ENCODE results near the gene KYNU. TPM values are rescaled to one million over a fixed set of nuclear protein-coding genes. Genes with fewer than 3 reads are reported as not detected.

KYNU gene
- total RNA-seq, 1 experiment from 2014 or later: 0.75 TPM

DNA sequence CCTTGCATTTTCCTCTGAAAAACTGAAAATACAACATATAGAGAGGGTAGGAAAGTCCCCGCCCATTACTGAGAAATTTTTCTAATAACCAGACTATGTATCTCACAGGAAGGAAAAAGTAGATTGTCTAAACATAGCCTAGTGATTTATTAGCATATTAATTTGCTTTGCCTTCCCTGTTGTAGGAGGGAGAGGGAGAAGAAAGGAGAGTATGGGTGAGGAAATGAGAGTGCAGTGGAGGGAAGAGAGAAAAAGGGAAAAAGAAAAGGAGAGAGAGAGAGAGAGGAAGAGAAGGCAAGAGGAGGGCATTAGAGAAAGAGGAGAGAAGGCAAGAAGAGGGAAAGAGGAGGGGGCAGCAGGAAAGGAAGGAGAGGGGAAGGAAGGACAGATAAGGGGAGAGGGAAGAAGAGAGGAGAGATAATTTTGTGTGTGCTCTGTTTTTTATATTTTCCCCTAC, 3.6 kb upstream of the KYNU start:
- H3K9me3 ChIP-seq (ENCODE audit: low read length): no peaks in the 10 kb centered on the region
- no peak overlapping the region for H2AFZ ChIP-seq (ENCODE audit: low read length)
- no peaks in the 10 kb centered on the region for H3K36me3 ChIP-seq (ENCODE audit: insufficient read depth, low read length)
- no peak overlapping the region for H3K4me2 ChIP-seq (ENCODE audit: low read depth, low read length, poor library complexity, severe bottlenecking)
- H3K27ac ChIP-seq (ENCODE audit: low read length): no peak overlapping the region
- H4K20me1 ChIP-seq (ENCODE audit: insufficient read depth, low read depth, low read length): no peaks in the 10 kb centered on the region
- H3K27me3 ChIP-seq (ENCODE audit: low read length): no peaks in the 10 kb centered on the region
- H3K4me1 ChIP-seq (ENCODE audit: low read length): peaks cover 33% of the 10 kb centered on the region
- H3K4me3 ChIP-seq (ENCODE audit: low read length): no peak overlapping the region
- DNase-seq: no peak
- no peak overlapping the region for H3K9ac ChIP-seq (ENCODE audit: low read length)
- H3K9me2 ChIP-seq (replicated peaks; ENCODE audit: insufficient read depth, low read length): no peaks in the 10 kb centered on the region
- no peaks in the 10 kb centered on the region for H3K79me2 ChIP-seq (ENCODE audit: low read length)

DNA sequence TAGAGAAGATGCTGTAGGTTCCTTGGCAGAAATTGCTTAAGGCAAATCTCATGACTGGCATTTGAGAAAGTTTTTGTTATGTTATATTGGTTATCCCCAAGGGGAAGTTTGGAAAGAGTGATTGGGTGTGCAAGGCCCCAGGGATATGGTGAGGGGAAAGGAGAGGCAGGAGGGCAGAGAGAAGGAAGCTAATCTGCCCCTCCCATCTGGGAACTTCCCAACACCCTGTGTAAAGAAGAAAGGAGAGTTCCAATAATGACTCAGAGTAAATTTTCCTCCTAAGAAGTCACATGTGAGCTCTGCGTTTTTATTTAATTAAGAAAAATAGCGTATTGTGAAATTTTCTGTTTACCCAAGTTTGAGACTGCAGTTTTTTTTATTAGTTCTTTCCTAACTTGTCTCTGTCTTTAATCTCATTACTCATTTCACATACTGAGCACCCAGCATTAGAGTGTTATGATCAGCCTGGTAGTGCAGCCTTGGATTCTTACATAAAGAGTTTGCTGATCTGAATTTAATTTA, 3.1 kb upstream of the KYNU start:
- no peaks in the 10 kb centered on the region for H3K79me2 ChIP-seq (ENCODE audit: low read length)
- H3K9me3 ChIP-seq (ENCODE audit: low read length): no peaks in the 10 kb centered on the region
- H3K9ac ChIP-seq (ENCODE audit: low read length): no peak overlapping the region
- H3K9me2 ChIP-seq (replicated peaks; ENCODE audit: insufficient read depth, low read length): no peaks in the 10 kb centered on the region
- no peak overlapping the region for H2AFZ ChIP-seq (ENCODE audit: low read length)
- H4K20me1 ChIP-seq (ENCODE audit: insufficient read depth, low read depth, low read length): no peaks in the 10 kb centered on the region
- no peaks in the 10 kb centered on the region for H3K36me3 ChIP-seq (ENCODE audit: insufficient read depth, low read length)
- H3K27me3 ChIP-seq (ENCODE audit: low read length): no peaks in the 10 kb centered on the region
- H3K4me2 ChIP-seq (ENCODE audit: low read depth, low read length, poor library complexity, severe bottlenecking): no peak overlapping the region
- no peak overlapping the region for H3K4me3 ChIP-seq (ENCODE audit: low read length)
- peaks cover 38% of the 10 kb centered on the region for H3K4me1 ChIP-seq (ENCODE audit: low read length)
- no peak for DNase-seq
- H3K27ac ChIP-seq (ENCODE audit: low read length): no peak overlapping the region

DNA sequence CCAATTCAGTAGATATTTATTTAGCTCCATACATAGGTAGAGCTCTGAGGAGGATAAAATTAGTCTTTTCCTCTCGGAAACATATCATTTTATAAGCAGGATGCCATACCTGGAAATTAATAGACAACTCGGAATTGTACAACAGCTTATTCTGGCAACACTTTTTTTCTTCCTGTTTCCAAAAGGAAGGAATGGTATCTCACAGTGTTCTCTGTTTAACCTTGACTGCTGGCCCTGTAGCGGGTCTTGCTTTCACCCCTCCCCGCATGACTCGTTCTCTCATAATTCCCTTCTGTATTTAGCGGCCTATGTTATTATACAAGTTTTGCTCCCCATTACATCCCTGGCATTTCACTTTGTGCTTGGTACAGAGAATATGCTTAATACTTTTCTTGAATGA, 2.5 kb upstream of the KYNU start:
- Histone ChIP-seq H3K79me2 (ENCODE audit: low read length) (no peaks in the 10 kb centered on the region), H3K36me3 (ENCODE audit: insufficient read depth, low read length) (no peaks in the 10 kb centered on the region), H2AFZ (ENCODE audit: low read length) (no peak overlapping the region), H3K27ac (ENCODE audit: low read length) (no peak overlapping the region), H3K9me3 (ENCODE audit: low read length) (no peaks in the 10 kb centered on the region), H3K9ac (ENCODE audit: low read length) (no peak overlapping the region), H3K4me2 (ENCODE audit: low read depth, low read length, poor library complexity, severe bottlenecking) (no peak overlapping the region), H3K27me3 (ENCODE audit: low read length) (no peaks in the 10 kb centered on the region), H3K4me3 (ENCODE audit: low read length) (no peak overlapping the region), H3K4me1 (ENCODE audit: low read length) (peaks cover 38% of the 10 kb centered on the region), H3K9me2 (replicated peaks; ENCODE audit: insufficient read depth, low read length) (no peaks in the 10 kb centered on the region), H4K20me1 (ENCODE audit: insufficient read depth, low read depth, low read length) (no peaks in the 10 kb centered on the region)
- no peak for DNase-seq

DNA sequence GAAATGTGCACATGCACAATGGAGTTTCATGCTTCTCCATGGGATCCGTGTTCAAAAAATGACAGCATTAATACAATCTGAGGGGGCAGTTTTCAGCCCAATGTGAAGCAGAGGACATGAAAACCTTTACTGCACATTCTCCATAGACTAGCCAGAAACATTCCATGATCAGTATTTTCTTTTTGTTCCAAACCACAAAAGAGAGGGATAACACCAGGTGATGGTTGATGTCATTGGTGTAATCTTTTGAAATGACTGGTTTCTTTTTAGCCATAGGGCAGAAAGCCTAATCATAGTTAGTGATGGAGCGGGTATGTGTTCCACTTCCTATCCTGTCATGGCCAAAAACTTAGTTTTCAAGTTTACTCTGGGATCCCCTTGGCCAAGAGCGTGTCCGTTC, 1.8 kb upstream of the KYNU start:
- Histone ChIP-seq H4K20me1 (ENCODE audit: insufficient read depth, low read depth, low read length) (no peaks in the 10 kb centered on the region), H3K27ac (ENCODE audit: low read length) (no peak overlapping the region), H3K9me3 (ENCODE audit: low read length) (no peaks in the 10 kb centered on the region), H3K79me2 (ENCODE audit: low read length) (no peaks in the 10 kb centered on the region), H3K27me3 (ENCODE audit: low read length) (no peaks in the 10 kb centered on the region), H3K4me3 (ENCODE audit: low read length) (no peak overlapping the region), H3K4me1 (ENCODE audit: low read length) (peaks cover 34% of the 10 kb centered on the region), H3K9me2 (replicated peaks; ENCODE audit: insufficient read depth, low read length) (no peaks in the 10 kb centered on the region), H3K9ac (ENCODE audit: low read length) (no peak overlapping the region), H3K4me2 (ENCODE audit: low read depth, low read length, poor library complexity, severe bottlenecking) (no peak overlapping the region), H3K36me3 (ENCODE audit: insufficient read depth, low read length) (no peaks in the 10 kb centered on the region), H2AFZ (ENCODE audit: low read length) (no peak overlapping the region)
- DNase-seq: no peak

DNA sequence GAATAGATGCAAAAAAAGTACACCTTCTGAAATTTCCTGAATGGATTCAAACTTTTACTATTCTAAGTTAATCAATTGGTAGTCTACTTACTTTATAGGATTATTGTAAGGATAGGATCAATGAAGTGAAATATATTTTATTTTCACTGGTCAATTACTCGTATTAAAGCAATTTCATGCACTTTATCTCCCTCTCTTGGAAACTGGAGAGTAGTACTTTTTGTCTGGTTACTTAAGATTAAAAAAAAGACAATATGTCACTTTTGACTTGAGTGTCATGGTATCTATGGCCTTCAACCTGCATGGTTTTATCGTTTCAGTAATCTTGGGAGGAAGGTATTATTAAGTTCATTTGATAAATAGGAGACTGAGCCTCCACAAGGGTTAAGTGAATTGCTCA, 1.0 kb upstream of the KYNU start:
- no peaks in the 10 kb centered on the region for H3K27me3 ChIP-seq (ENCODE audit: low read length)
- no peak overlapping the region for H3K4me2 ChIP-seq (ENCODE audit: low read depth, low read length, poor library complexity, severe bottlenecking)
- DNase-seq: no peak
- H2AFZ ChIP-seq (ENCODE audit: low read length): no peak overlapping the region
- H3K36me3 ChIP-seq (ENCODE audit: insufficient read depth, low read length): no peaks in the 10 kb centered on the region
- H3K4me1 ChIP-seq (ENCODE audit: low read length): peaks cover 29% of the 10 kb centered on the region
- no peaks in the 10 kb centered on the region for H3K79me2 ChIP-seq (ENCODE audit: low read length)
- no peaks in the 10 kb centered on the region for H4K20me1 ChIP-seq (ENCODE audit: insufficient read depth, low read depth, low read length)
- H3K27ac ChIP-seq (ENCODE audit: low read length): no peak overlapping the region
- no peak overlapping the region for H3K9ac ChIP-seq (ENCODE audit: low read length)
- no peaks in the 10 kb centered on the region for H3K9me2 ChIP-seq (replicated peaks; ENCODE audit: insufficient read depth, low read length)
- H3K9me3 ChIP-seq (ENCODE audit: low read length): no peaks in the 10 kb centered on the region
- no peak overlapping the region for H3K4me3 ChIP-seq (ENCODE audit: low read length)

DNA sequence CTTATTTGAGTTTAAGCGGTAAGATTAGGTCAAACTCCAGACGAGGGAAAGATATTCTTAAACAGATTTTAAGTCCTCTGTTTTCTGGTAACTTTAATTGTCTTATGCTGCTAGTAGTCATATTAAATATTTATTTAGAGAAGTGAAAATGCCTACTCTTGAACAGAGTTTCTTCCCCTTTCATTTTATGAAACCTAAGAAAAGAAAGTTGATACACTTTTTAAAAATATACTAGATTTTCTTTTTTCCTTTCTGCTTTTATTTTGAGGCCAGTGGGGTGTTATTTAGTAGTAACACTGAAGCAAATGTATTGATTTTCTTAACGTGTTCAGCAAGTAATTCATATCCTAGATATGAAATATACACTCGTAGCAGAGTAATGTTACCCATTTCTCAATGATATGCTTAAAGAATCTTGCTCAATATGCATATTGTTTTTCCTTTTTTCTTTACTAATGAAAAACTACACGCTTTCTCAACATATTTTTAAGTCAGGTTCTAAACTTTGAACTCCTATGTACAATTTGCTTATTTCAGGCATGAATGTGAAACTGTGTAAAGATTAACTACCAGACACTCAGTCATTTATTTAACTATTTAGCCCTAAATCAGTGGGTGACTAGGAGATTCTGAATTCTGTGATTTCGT, 691 bp downstream of the KYNU start:
- Histone ChIP-seq H2AFZ (ENCODE audit: low read length) (peak overlapping the region; percentile 56), H3K79me2 (ENCODE audit: low read length) (no peaks in the 10 kb centered on the region)

DNA sequence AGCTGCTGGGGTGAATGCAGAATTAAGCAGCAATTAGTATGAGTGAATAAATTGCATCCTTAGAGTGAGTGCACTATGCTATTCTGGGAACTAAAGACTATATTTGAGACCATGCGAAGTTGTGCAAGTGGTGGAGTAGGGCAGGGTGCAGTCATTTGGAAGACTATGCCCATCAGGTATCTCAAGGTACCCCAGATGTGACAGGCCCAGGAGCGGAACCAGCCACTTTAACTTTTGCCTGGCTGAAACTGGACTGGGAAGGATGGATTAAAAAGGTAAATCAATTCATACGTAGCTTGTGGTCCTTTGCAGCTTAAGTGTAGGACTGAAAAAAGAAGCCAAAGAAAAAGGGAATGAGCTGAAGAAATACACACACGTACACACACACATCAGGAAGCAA, 1.7 kb downstream of the KYNU start:
- peak; percentile 45 for DNase-seq
- H3K4me2 ChIP-seq (ENCODE audit: low read depth, low read length, poor library complexity, severe bottlenecking): peak overlapping the region; percentile 78
- H4K20me1 ChIP-seq (ENCODE audit: insufficient read depth, low read depth, low read length): no peaks in the 10 kb centered on the region
- H3K79me2 ChIP-seq (ENCODE audit: low read length): no peaks in the 10 kb centered on the region
- no peaks in the 10 kb centered on the region for H3K9me2 ChIP-seq (replicated peaks; ENCODE audit: insufficient read depth, low read length)
- H3K27me3 ChIP-seq (ENCODE audit: low read length): no peaks in the 10 kb centered on the region
- H3K9me3 ChIP-seq (ENCODE audit: low read length): no peaks in the 10 kb centered on the region
- peaks cover 27% of the 10 kb centered on the region for H3K4me1 ChIP-seq (ENCODE audit: low read length)
- no peak overlapping the region for H2AFZ ChIP-seq (ENCODE audit: low read length)
- no peak overlapping the region for H3K27ac ChIP-seq (ENCODE audit: low read length)
- H3K36me3 ChIP-seq (ENCODE audit: insufficient read depth, low read length): no peaks in the 10 kb centered on the region
- H3K4me3 ChIP-seq (ENCODE audit: low read length): no peak overlapping the region
- H3K9ac ChIP-seq (ENCODE audit: low read length): no peak overlapping the region

More for the DNA sequence above, 691 bp downstream of the KYNU start:
- no peaks in the 10 kb centered on the region for H3K9me2 ChIP-seq (replicated peaks; ENCODE audit: insufficient read depth, low read length)
- H4K20me1 ChIP-seq (ENCODE audit: insufficient read depth, low read depth, low read length): no peaks in the 10 kb centered on the region
- peak; percentile 55 for DNase-seq
- peak overlapping the region; percentile 6; the same call in 1 of the 2 replicates for H3K27ac ChIP-seq (ENCODE audit: low read length)
- H3K36me3 ChIP-seq (ENCODE audit: insufficient read depth, low read length): no peaks in the 10 kb centered on the region
- peaks cover 27% of the 10 kb centered on the region for H3K4me1 ChIP-seq (ENCODE audit: low read length)
- H3K4me2 ChIP-seq (ENCODE audit: low read depth, low read length, poor library complexity, severe bottlenecking): peak overlapping the region; percentile 78
- no peaks in the 10 kb centered on the region for H3K27me3 ChIP-seq (ENCODE audit: low read length)
- H3K4me3 ChIP-seq (ENCODE audit: low read length): peak overlapping the region; percentile 42
- H3K9ac ChIP-seq (ENCODE audit: low read length): peak overlapping the region; percentile 24; the same call in 1 of the 2 replicates
- H3K9me3 ChIP-seq (ENCODE audit: low read length): no peaks in the 10 kb centered on the region

DNA sequence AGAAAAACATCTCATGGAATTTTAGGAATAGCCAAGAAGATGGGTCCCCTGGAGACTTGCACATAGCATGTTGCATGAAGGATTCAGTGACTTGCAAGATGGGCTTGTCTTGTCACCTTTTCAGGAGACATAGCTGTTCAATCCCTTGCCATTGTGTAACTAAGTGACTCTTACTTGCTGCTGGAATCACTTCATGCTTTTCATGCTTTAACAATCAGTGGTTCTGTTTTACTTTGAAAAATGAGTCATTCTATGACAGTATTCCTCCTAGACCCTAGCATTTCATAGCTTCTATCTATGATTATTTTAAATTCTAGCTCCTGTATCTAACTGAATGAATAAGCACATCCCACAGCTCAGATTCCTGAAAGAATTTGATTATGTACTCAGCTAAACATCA, 2.8 kb downstream of the KYNU start:
- Histone ChIP-seq H4K20me1 (ENCODE audit: insufficient read depth, low read depth, low read length) (no peaks in the 10 kb centered on the region), H3K4me1 (ENCODE audit: low read length) (peaks cover 27% of the 10 kb centered on the region), H3K4me2 (ENCODE audit: low read depth, low read length, poor library complexity, severe bottlenecking) (no peak overlapping the region), H2AFZ (ENCODE audit: low read length) (no peak overlapping the region), H3K4me3 (ENCODE audit: low read length) (no peak overlapping the region), H3K9ac (ENCODE audit: low read length) (no peak overlapping the region), H3K27ac (ENCODE audit: low read length) (no peak overlapping the region), H3K9me2 (replicated peaks; ENCODE audit: insufficient read depth, low read length) (no peaks in the 10 kb centered on the region), H3K79me2 (ENCODE audit: low read length) (no peaks in the 10 kb centered on the region), H3K27me3 (ENCODE audit: low read length) (no peaks in the 10 kb centered on the region), H3K36me3 (ENCODE audit: insufficient read depth, low read length) (no peaks in the 10 kb centered on the region), H3K9me3 (ENCODE audit: low read length) (no peaks in the 10 kb centered on the region)
- peak; percentile 34 for DNase-seq
